Loucy (cell line): ENCODE results near the gene NADK.
"Not testable (repeated sequence)": the region's sequence is repeated elsewhere in the genome, so short reads cannot be mapped to it uniquely, and the experiment has no call there.

ENCODE experiments used
- H2AFZ ChIP-seq: fragments of 200-600 bp; sonication (generic); 2 replicates; pipeline ENCODE4 v1.6.0; 2016; ENCODE audit warnings: antibody characterized with exemption, mild to moderate bottlenecking, low read length, moderate library complexity
- H3F3A ChIP-seq: fragments of 200-600 bp; 2 replicates; pipeline ENCODE4 v1.6.0; 2016; ENCODE audit warnings: antibody characterized with exemption, low read depth, mild to moderate bottlenecking
- H3K27me3 ChIP-seq: fragments of 200-600 bp; sonication (generic); 2 replicates; pipeline ENCODE4 v1.6.1; 2014; ENCODE audit warnings: low read length, mild to moderate bottlenecking; ENCODE audit not compliant: insufficient read depth, poor library complexity, severe bottlenecking
- H3K36me3 ChIP-seq: fragments of 200-600 bp; sonication (generic); 2 replicates; pipeline ENCODE4 v1.6.1; 2016; ENCODE audit warnings: low read length; ENCODE audit not compliant: insufficient read depth
- H3K4me1 ChIP-seq: fragments of 200-600 bp; sonication (generic); 2 replicates; pipeline ENCODE4 v1.5.1; 2014; ENCODE audit warnings: low read length, mild to moderate bottlenecking; ENCODE audit not compliant: insufficient read depth, poor library complexity, severe bottlenecking
- H3K4me2 ChIP-seq: fragments of 200-600 bp; sonication (generic); 2 replicates; pipeline ENCODE4 v1.6.0; 2014; ENCODE audit warnings: antibody characterized with exemption, low read length, low read depth, mild to moderate bottlenecking; ENCODE audit not compliant: poor library complexity, severe bottlenecking
- H3K4me3 ChIP-seq: fragments of 200-600 bp; sonication (generic); 2 replicates; pipeline ENCODE4 v1.5.1; 2014; ENCODE audit warnings: low read length, mild to moderate bottlenecking, mixed read lengths; ENCODE audit not compliant: poor library complexity, severe bottlenecking
- H3K79me2 ChIP-seq: fragments of 200-600 bp; sonication (generic); 2 replicates; pipeline ENCODE4 v1.6.1; 2014; ENCODE audit warnings: low read length; ENCODE audit not compliant: insufficient read depth
- H3K9ac ChIP-seq: fragments of 200-600 bp; sonication (generic); 2 replicates; pipeline ENCODE4 v1.6.0; 2014; ENCODE audit warnings: mild to moderate bottlenecking, low read depth, low read length, moderate library complexity; ENCODE audit not compliant: poor library complexity, severe bottlenecking
- H3K9me2 ChIP-seq: fragments of 200-600 bp; sonication (generic); replicated peaks from 2 replicates; pipeline ENCODE4 v1.6.1; 2016; ENCODE audit warnings: low read depth, low read length, mixed read lengths
- H3K9me3 ChIP-seq: fragments of 200-600 bp; sonication (generic); 2 replicates; pipeline ENCODE4 v1.6.1; 2014; ENCODE audit warnings: mild to moderate bottlenecking, antibody characterized with exemption, low read length, low read depth; ENCODE audit not compliant: insufficient read depth
- H4K20me1 ChIP-seq: fragments of 200-600 bp; sonication (generic); 2 replicates; pipeline ENCODE4 v1.6.0; 2014; ENCODE audit warnings: antibody characterized with exemption, low read length, mild to moderate bottlenecking; ENCODE audit not compliant: insufficient read depth, poor library complexity, severe bottlenecking
- CTCF ChIP-seq: fragments of 200-600 bp; sonication (generic); conservative IDR thresholded peaks from 2 replicates; pipeline ENCODE4 v1.5.1; 2014; ENCODE audit warnings: mild to moderate bottlenecking, antibody characterized with exemption, low read length
- EZH2phosphoT487 ChIP-seq: fragments of 200-600 bp; IDR thresholded peaks from 2 replicates; pipeline ENCODE4 v1.6.1; 2018; ENCODE audit warnings: antibody characterized with exemption, mild to moderate bottlenecking, moderate library complexity, borderline replicate concordance

Gene NADK

GRCh38 chr1:1748686-1749321, 29.5 kb downstream of the NADK start:
- H3K36me3 ChIP-seq: peaks cover 13% of the 10 kb centered on the region; the same call in 1 of the 2 replicates
- no peak overlapping the region for H3K4me2 ChIP-seq
- H3K9ac ChIP-seq: no peak overlapping the region
- no peaks in the 10 kb centered on the region for H3K27me3 ChIP-seq
- no peaks in the 10 kb centered on the region for H3F3A ChIP-seq
- H3K4me3 ChIP-seq: no peak overlapping the region
- no peak overlapping the region for H2AFZ ChIP-seq
- H4K20me1 ChIP-seq: no peaks in the 10 kb centered on the region
- no peak for TF ChIP-seq EZH2phosphoT487
- TF ChIP-seq CTCF: no peak
- no peaks in the 10 kb centered on the region for H3K79me2 ChIP-seq
- H3K9me2 ChIP-seq: no peaks in the 10 kb centered on the region
- H3K9me3 ChIP-seq: no peaks in the 10 kb centered on the region
- H3K4me1 ChIP-seq: no peaks in the 10 kb centered on the region

- not testable (repeated sequence) for H3K4me2 ChIP-seq, H3K4me1 ChIP-seq, H4K20me1 ChIP-seq, H3F3A ChIP-seq, H3K4me3 ChIP-seq, H3K9ac ChIP-seq, H2AFZ ChIP-seq, H3K27me3 ChIP-seq, H3K9me2 ChIP-seq, H3K9me3 ChIP-seq, H3K36me3 ChIP-seq, H3K79me2 ChIP-seq
Observed at GRCh38 chr1:1746566-1746909, 31.7 kb downstream of the NADK start.

GRCh38 chr1:1745651-1746565, 32.4 kb downstream of the NADK start:
- H3K36me3 ChIP-seq, H3K4me1 ChIP-seq, H3K79me2 ChIP-seq, H3K9ac ChIP-seq, H3K27me3 ChIP-seq, H3F3A ChIP-seq, H3K9me2 ChIP-seq, H3K4me2 ChIP-seq, H3K9me3 ChIP-seq, H2AFZ ChIP-seq, H4K20me1 ChIP-seq: not testable (repeated sequence)
- H3K4me3 ChIP-seq: peak overlapping the region; percentile 51

- H3F3A ChIP-seq, H3K4me2 ChIP-seq, H3K36me3 ChIP-seq, H3K4me1 ChIP-seq, H4K20me1 ChIP-seq, H3K9ac ChIP-seq, H2AFZ ChIP-seq, H3K4me3 ChIP-seq, H3K79me2 ChIP-seq, H3K9me3 ChIP-seq, H3K9me2 ChIP-seq, H3K27me3 ChIP-seq: not testable (repeated sequence)
Observed at GRCh38 chr1:1742529-1742928, 35.7 kb downstream of the NADK start.

DNA sequence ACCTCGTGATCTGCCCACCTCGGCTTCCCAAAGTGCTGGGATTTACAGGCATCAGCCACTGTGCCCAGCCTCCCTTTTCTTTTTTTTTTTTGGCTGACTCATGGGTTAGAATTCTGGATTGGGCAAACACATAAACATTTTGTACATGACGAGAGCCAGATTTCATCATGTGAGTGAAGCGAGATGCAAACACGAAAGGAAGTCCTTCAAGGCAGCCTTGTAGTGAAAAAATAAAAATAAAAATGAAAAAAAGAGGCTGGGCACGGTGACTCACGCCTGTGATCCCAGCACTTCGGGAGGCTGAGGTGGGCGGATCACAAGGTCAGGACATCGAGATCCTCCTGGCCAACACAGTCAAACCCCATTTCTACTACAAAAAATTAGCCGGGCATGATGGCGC, 37.3 kb downstream of the NADK start:
- not testable (repeated sequence) for H3K4me1 ChIP-seq, H3K4me2 ChIP-seq, H3K79me2 ChIP-seq, H3K9me3 ChIP-seq, H3F3A ChIP-seq, H3K9me2 ChIP-seq, H3K36me3 ChIP-seq, H3K9ac ChIP-seq, H3K27me3 ChIP-seq, H2AFZ ChIP-seq, H4K20me1 ChIP-seq, H3K4me3 ChIP-seq

DNA sequence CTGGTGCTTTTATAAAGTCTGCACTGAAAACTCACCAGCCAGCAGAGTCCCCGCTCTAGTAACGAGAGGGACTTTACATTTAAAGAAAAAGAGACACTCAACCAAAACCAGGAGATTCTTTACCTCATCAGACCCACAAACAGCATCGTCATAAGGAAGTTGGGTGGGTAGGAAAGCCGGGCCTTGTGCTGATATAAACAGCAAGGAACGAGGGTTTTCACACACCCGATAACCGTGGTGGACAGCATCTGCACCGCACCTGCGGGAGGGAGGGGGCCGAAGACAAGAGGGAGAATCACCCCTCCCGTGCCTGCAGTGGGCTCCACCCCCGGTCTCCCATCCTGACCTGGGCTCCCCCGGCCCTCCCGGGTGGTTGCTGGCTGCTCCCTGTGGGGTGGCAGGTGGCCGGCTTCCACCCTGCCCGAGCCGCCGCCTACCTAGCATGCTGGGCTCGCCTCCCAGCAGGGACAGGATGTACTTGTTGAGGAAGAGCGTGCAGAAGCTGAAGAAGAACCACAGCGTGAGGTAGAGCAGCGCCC, 39.4 kb downstream of the NADK start:
- H3K9me2 ChIP-seq, H2AFZ ChIP-seq, H3F3A ChIP-seq, H3K36me3 ChIP-seq, H3K4me3 ChIP-seq, H4K20me1 ChIP-seq, H3K4me1 ChIP-seq, H3K9ac ChIP-seq, H3K79me2 ChIP-seq, H3K9me3 ChIP-seq, H3K4me2 ChIP-seq, H3K27me3 ChIP-seq: not testable (repeated sequence)
